KG1 (cell line): ENCODE data around the gene ITGA1.
A peak's percentile ranks its signal among the peaks of the same experiment; 100 is the strongest.

Experiments
- DNase-seq: peaks from one replicate; lab custom pipeline; 2025; lab: John Stamatoyannopoulos, UW

ITGA1 gene

GRCh38 chr5:52897238-52897614, 109.5 kb downstream of the ITGA1 start:
- DNase-seq = no peak

GRCh38 chr5:52898961-52899680, 111.4 kb downstream of the ITGA1 start:
- no peak for DNase-seq

GRCh38 chr5:52903142-52903541, 115.4 kb downstream of the ITGA1 start:
- no peak for DNase-seq

- DNase-seq = no peak
Observed at GRCh38 chr5:52906343-52906742, 118.6 kb downstream of the ITGA1 start.

- DNase-seq = no peak
Observed at GRCh38 chr5:52906845-52907244, 119.1 kb downstream of the ITGA1 start.

GRCh38 chr5:52909192-52909591, 121.5 kb downstream of the ITGA1 start:
- no peak for DNase-seq

GRCh38 chr5:52910071-52910470, 122.4 kb downstream of the ITGA1 start:
- DNase-seq = no peak

- peak; percentile 2 for DNase-seq
Observed at GRCh38 chr5:52915176-52915875, 127.6 kb downstream of the ITGA1 start.

- no peak for DNase-seq
Observed at GRCh38 chr5:52920929-52921328, 133.2 kb downstream of the ITGA1 start.

GRCh38 chr5:52922384-52922783, 134.7 kb downstream of the ITGA1 start:
- no peak for DNase-seq

GRCh38 chr5:52924456-52924855, 136.7 kb downstream of the ITGA1 start:
- no peak for DNase-seq

GRCh38 chr5:52925001-52925400, 137.3 kb downstream of the ITGA1 start:
- DNase-seq = no peak

- no peak for DNase-seq
Observed at GRCh38 chr5:52928689-52929088, 141.0 kb downstream of the ITGA1 start.

- no peak for DNase-seq
Observed at GRCh38 chr5:52938226-52938625, 150.5 kb downstream of the ITGA1 start.

- no peak for DNase-seq
Observed at GRCh38 chr5:52943285-52943684, 155.6 kb downstream of the ITGA1 start.

GRCh38 chr5:52943808-52944207, 156.1 kb downstream of the ITGA1 start:
- no peak for DNase-seq

GRCh38 chr5:52945040-52945439, 157.3 kb downstream of the ITGA1 start:
- DNase-seq = no peak

GRCh38 chr5:52947208-52947607, 159.5 kb downstream of the ITGA1 start:
- no peak for DNase-seq

GRCh38 chr5:52947851-52948250, 160.1 kb downstream of the ITGA1 start:
- no peak for DNase-seq

- DNase-seq = peak; percentile 30
Observed at GRCh38 chr5:52948418-52949076, 160.8 kb downstream of the ITGA1 start.

- DNase-seq = no peak
Observed at GRCh38 chr5:52950686-52951085, 163.0 kb downstream of the ITGA1 start.

GRCh38 chr5:52952483-52952882, 164.8 kb downstream of the ITGA1 start:
- no peak for DNase-seq

- no peak for DNase-seq
Observed at GRCh38 chr5:52956014-52956413, 168.3 kb downstream of the ITGA1 start.
